Lower leg skin (tissue), 3 donors: Measurements from ENCODE around the gene HOXA13.

ENCODE experiments used
- POLR2A ChIP-seq, 2 donors: fragments of 450-650 bp; IDR thresholded peaks; one replicate each; pipeline ENCODE4 v1.6.1; 2016 to 2017; ENCODE audit warnings: antibody characterized with exemption in 2 of 2, mild to moderate bottlenecking in 1 of 2, moderate library complexity in 1 of 2
- TF ChIP-seq, protein P1 (sequence below), 3 donors: fragments of 450-650 bp; IDR thresholded peaks; one replicate each; pipeline ENCODE4 v1.5.1; 2016; ENCODE audit warnings: antibody characterized with exemption in 3 of 3, mild to moderate bottlenecking in 3 of 3, moderate library complexity in 2 of 3

GRCh38 chr7:27176524-27176845 is 23.4 kb downstream of the HOXA13 start:
- TF ChIP-seq, protein P1, sequence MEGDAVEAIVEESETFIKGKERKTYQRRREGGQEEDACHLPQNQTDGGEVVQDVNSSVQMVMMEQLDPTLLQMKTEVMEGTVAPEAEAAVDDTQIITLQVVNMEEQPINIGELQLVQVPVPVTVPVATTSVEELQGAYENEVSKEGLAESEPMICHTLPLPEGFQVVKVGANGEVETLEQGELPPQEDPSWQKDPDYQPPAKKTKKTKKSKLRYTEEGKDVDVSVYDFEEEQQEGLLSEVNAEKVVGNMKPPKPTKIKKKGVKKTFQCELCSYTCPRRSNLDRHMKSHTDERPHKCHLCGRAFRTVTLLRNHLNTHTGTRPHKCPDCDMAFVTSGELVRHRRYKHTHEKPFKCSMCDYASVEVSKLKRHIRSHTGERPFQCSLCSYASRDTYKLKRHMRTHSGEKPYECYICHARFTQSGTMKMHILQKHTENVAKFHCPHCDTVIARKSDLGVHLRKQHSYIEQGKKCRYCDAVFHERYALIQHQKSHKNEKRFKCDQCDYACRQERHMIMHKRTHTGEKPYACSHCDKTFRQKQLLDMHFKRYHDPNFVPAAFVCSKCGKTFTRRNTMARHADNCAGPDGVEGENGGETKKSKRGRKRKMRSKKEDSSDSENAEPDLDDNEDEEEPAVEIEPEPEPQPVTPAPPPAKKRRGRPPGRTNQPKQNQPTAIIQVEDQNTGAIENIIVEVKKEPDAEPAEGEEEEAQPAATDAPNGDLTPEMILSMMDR (IDR thresholded peaks at IDR 0.05), result no peak
- no peak for TF ChIP-seq POLR2A (IDR thresholded peaks at IDR 0.05)
